Transverse colon (tissue), 4 donors: ENCODE results near the gene RBP3. TPM values are rescaled to one million over a fixed set of nuclear protein-coding genes. Genes with fewer than 3 reads are reported as not detected.

ENCODE experiments used
- DNase-seq: peaks from one replicate; pipeline ENCODE4 v3.0.0-alpha.2; 2019
- H3K27ac ChIP-seq, 4 donors: fragments of 200-600 bp; sonication (generic); 2 replicates each; pipeline ENCODE4 v1.5.1; 2016 to 2018; ENCODE audit warnings: inconsistent platforms in 4 of 4
- H3K27me3 ChIP-seq: fragments of 200-600 bp; sonication (generic); 2 replicates; pipeline ENCODE4 v1.5.1; 2017; ENCODE audit warnings: inconsistent platforms
- H3K36me3 ChIP-seq, 4 donors: fragments of 200-600 bp; sonication (generic); 2 replicates each; pipeline ENCODE4 v1.5.1; 2017 to 2019; ENCODE audit warnings: inconsistent platforms in 4 of 4
- H3K4me1 ChIP-seq, 4 donors: fragments of 200-600 bp; sonication (generic); 2 replicates each; pipeline ENCODE4 v1.5.1; 2017 to 2020; ENCODE audit warnings: inconsistent platforms in 4 of 4
- H3K4me3 ChIP-seq, 4 donors: fragments of 200-600 bp; sonication (generic); 1 replicate in 1 of 4; 2 replicates in 3 of 4; pipeline versions ENCODE4 v1.5.1 to v1.6.1; 2017 to 2019; ENCODE audit warnings: inconsistent platforms in 4 of 4
- H3K9me3 ChIP-seq, 2 donors: fragments of 200-600 bp; sonication (generic); 2 replicates each; pipeline ENCODE4 v1.5.1; 2017 to 2019; ENCODE audit warnings: inconsistent platforms in 2 of 2
- EP300 ChIP-seq: sonication (generic); formaldehyde crosslinking; IDR thresholded peaks from one replicate; pipeline ENCODE4 v1.6.1; 2017; ENCODE audit warnings: antibody characterized with exemption, low read depth
- POLR2A ChIP-seq: fragments of 450-650 bp; IDR thresholded peaks from one replicate; pipeline ENCODE4 v1.6.1; 2016; ENCODE audit warnings: antibody characterized with exemption, mild to moderate bottlenecking, moderate library complexity
- POLR2AphosphoS5 ChIP-seq, 3 donors: sonication (generic); formaldehyde crosslinking; IDR thresholded peaks; one replicate each; pipeline ENCODE4 v1.6.1; 2016; ENCODE audit warnings: antibody characterized with exemption in 3 of 3
- WGBS, 2 donors: methylation state at CpG; one replicate each; pipeline ENCODE4 v1.1.5; 2018; ENCODE audit warnings: low coverage in 1 of 2; 5-methylcytosine and 5-hydroxymethylcytosine counted together
- in situ Hi-C, 4 donors: fragments of 200-750 bp; cut with MboI; loops; one replicate each; pipeline versions ENCODE4 v1.15.0 to v1.15.1; 2017; ENCODE audit warnings: low sequenced_read_pairs in 3 of 4, low pct_ligation_motif_present in 1 of 4, low pct_unique_long_range_greater_than_20kb in 1 of 4
- intact Hi-C: fragments of 100-400 bp; cut with DNase I; formaldehyde crosslinking; loops from one replicate; pipeline ENCODE4 v1.15.1; 2023; ENCODE audit warnings: low total_unique reads
- total RNA-seq, 4 donors: library from RNA; depleted of rRNA; stranded (reverse); fragments of >200 nt; gene quantifications; one replicate each; pipeline ENCODE4 v1.1.0, GENCODE V29; 2016
- TF ChIP-seq, protein P1 (sequence below), 5 experiments: fragments of 200-600 bp in 3 of 5; fragments of 450-650 bp in 2 of 5; sonication (generic) in 3 of 5; IDR thresholded peaks; 1 replicate in 2 of 5; 2 replicates in 3 of 5; pipeline ENCODE4 v1.5.1; 2016 to 2017; ENCODE audit warnings: antibody characterized with exemption in 5 of 5, inconsistent platforms in 3 of 5, mild to moderate bottlenecking in 2 of 5, moderate library complexity in 1 of 5

RBP3 gene
- total RNA-seq, 4 donors from 2014 or later, result not detected

DNA sequence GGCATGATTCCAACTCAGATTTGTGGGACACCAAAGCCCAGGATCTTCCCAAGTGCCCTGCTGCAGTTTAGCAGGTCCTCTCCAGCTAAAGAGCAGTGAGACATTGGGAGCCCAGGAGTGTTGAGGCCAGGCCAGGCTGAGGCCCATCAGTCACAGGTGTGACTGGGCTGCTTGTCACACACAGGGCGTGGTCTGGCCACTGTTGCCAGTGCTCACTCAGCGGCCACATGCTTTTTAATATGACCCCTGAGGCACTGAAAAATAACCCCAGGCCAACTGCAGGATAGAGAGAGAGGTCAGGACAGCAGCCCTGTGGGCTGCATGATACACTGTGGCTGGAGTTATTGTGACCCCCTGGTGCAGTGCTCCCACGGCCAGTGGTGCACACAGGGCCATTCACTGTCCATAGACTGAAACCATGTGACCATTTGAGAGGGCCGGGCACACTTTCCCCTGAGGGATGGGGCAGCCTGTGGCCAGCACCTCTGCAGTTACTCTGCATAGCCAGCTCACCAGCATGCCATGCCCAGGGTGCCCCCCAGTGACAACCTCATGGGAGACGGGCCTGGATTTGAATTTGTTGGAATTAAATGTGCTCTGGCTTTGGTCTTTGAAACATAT is 21.7 kb upstream of the RBP3 start:
- in situ Hi-C loops, result no loop called here
- Histone ChIP-seq H3K27me3 (no peaks in the 10 kb centered on the region), H3K9me3 (no peaks in the 10 kb centered on the region), H3K4me3 (no peak overlapping the region), H3K27ac (no peak overlapping the region), H3K36me3 (no peaks in the 10 kb centered on the region), H3K4me1 (peaks cover 5 to 11% (median 7%) of the 10 kb centered on the region in 4 donors)
- peak; percentile 12 for DNase-seq
- 73% methylated on average over 4 of the region's 5 CpGs; no CpG with 5 or more reads in 1 of the 2 donors for WGBS, 2 donors
- TF ChIP-seq POLR2AphosphoS5 (IDR thresholded peaks at IDR 0.05), result no peak
- no peak for TF ChIP-seq POLR2A
- TF ChIP-seq EP300, result no peak
- TF ChIP-seq, protein P1, sequence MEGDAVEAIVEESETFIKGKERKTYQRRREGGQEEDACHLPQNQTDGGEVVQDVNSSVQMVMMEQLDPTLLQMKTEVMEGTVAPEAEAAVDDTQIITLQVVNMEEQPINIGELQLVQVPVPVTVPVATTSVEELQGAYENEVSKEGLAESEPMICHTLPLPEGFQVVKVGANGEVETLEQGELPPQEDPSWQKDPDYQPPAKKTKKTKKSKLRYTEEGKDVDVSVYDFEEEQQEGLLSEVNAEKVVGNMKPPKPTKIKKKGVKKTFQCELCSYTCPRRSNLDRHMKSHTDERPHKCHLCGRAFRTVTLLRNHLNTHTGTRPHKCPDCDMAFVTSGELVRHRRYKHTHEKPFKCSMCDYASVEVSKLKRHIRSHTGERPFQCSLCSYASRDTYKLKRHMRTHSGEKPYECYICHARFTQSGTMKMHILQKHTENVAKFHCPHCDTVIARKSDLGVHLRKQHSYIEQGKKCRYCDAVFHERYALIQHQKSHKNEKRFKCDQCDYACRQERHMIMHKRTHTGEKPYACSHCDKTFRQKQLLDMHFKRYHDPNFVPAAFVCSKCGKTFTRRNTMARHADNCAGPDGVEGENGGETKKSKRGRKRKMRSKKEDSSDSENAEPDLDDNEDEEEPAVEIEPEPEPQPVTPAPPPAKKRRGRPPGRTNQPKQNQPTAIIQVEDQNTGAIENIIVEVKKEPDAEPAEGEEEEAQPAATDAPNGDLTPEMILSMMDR (IDR thresholded peaks at IDR 0.05), result no peak
- intact Hi-C loops, result no loop called here

DNA sequence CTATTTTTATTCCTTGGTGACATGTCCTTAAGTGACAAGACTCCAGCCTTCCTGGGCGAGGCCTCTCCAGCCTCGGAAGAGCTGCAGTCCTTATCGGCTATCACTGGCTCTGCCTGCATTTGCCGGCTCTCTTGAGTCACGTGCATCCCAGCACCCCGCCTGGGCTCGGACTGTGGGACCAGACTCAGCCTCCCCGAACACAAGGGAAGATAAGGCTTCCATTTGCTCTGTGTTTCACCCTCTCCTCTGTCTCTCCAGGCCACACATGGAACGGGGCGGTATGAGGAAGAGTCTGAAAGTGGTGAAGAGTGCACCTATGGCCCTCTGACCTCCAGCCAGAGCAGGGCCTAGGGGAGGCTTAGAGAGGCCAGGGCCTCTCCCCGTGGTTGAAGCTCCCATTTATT is 21.2 kb upstream of the RBP3 start:
- Histone ChIP-seq H3K4me1 (peaks cover 5 to 11% (median 8%) of the 10 kb centered on the region in 4 donors), H3K4me3 (no peak overlapping the region), H3K9me3 (no peaks in the 10 kb centered on the region), H3K27me3 (no peaks in the 10 kb centered on the region), H3K27ac (no peak overlapping the region), H3K36me3 (no peaks in the 10 kb centered on the region)
- intact Hi-C loops (no loop called here), in situ Hi-C loops (no loop called here)
- WGBS, 2 donors, result 88 to 90% methylated on average over 4 to 11 of the region's 11 CpGs
- TF ChIP-seq EP300, result no peak
- no peak for TF ChIP-seq POLR2A
- TF ChIP-seq, protein P1 (IDR thresholded peaks at IDR 0.05), result no peak
- no peak for TF ChIP-seq POLR2AphosphoS5 (IDR thresholded peaks at IDR 0.05)
- DNase-seq, result no peak

DNA sequence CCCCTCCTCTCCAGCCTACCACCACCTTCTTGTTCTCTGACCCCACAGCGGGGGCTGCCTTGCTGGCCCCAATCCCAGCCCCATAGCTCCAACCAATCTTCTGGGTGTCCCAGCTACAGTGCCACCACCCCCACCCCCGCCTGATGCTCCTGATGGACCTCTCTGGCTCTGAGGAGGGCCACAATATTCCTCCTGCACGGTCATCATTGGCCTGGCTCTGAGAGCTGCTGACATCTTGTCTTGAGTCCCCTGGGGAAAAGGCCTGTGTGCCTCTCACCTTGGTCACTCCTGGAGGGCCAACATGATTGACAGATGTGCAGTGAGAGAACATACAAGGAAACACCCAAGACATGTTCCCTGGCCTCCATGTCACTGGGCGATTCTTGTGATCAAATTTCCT is 18.3 kb upstream of the RBP3 start:
- in situ Hi-C loops (no loop called here), intact Hi-C loops (no loop called here)
- H3K36me3 ChIP-seq, result no peaks in the 10 kb centered on the region
- no peaks in the 10 kb centered on the region for H3K9me3 ChIP-seq
- 86% methylated on average over 4 of the region's 4 CpGs; no CpG with 5 or more reads in 1 of the 2 donors for WGBS, 2 donors
- no peak overlapping the region for H3K4me3 ChIP-seq
- TF ChIP-seq, protein P1 (IDR thresholded peaks at IDR 0.05), result no peak
- TF ChIP-seq EP300 (no peak), POLR2A (no peak), POLR2AphosphoS5 (IDR thresholded peaks at IDR 0.05) (no peak)
- H3K27ac ChIP-seq, result peak overlapping the region; percentile 66 to 78 (median 69)
- H3K4me1 ChIP-seq, result peaks cover 5 to 11% (median 8%) of the 10 kb centered on the region in 4 donors
- no peak for DNase-seq
- no peaks in the 10 kb centered on the region for H3K27me3 ChIP-seq

DNA sequence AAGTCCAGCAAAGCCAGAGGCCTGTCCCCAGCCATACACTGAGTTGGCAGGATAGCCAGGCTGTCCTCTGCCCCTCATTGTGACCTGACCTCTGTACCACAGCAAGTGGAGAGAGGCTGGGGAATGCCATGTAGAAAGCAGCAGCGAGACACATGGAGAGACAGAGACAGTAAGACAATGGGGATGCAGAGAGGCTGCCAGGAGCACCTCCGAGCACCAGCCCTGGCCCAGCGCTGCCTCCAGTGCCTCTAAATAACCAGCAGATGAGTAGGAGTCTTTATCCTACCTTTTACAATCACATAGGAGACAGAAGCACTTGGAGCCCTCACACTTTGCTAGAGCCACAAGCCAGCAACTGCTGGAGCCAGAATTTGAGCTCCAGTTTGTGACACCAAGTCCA is 17.8 kb upstream of the RBP3 start:
- 71% methylated on average over 3 of the region's 3 CpGs; no CpG with 5 or more reads in 1 of the 2 donors for WGBS, 2 donors
- H3K36me3 ChIP-seq, result no peaks in the 10 kb centered on the region
- intact Hi-C loops, result no loop called here
- in situ Hi-C loops, result no loop called here
- TF ChIP-seq POLR2AphosphoS5 (IDR thresholded peaks at IDR 0.05) (no peak), EP300 (no peak)
- TF ChIP-seq, protein P1 (IDR thresholded peaks at IDR 0.05), result no peak
- H3K9me3 ChIP-seq, result no peaks in the 10 kb centered on the region
- no peak overlapping the region for H3K4me3 ChIP-seq
- peak overlapping the region; percentile 66 to 78 (median 69) for H3K27ac ChIP-seq
- H3K4me1 ChIP-seq, result peaks cover 5 to 11% (median 8%) of the 10 kb centered on the region in 4 donors
- no peak for DNase-seq
- no peaks in the 10 kb centered on the region for H3K27me3 ChIP-seq
